ENCODE data around the gene ADGRA1. TPM values are rescaled to one million over a fixed set of nuclear protein-coding genes. Genes with fewer than 3 reads are reported as not detected.

Gene ADGRA1
- total RNA-seq, 1 experiment from 2014 or later: not detected

- intact Hi-C loops (cut with micrococcal nuclease): no loop called here
- Mint-ChIP-seq H3K4me3 (ENCODE audit: unreplicated experiment) (no peak overlapping the region), H3K36me3 (ENCODE audit: insufficient read depth, unreplicated experiment) (no peaks in the 10 kb centered on the region), H3K4me1 (ENCODE audit: insufficient read depth, unreplicated experiment) (no peaks in the 10 kb centered on the region), H3K9me3 (ENCODE audit: unreplicated experiment) (peaks cover 20% of the 10 kb centered on the region), H3K27me3 (ENCODE audit: insufficient read depth, unreplicated experiment) (no peaks in the 10 kb centered on the region), H3K27ac (ENCODE audit: low read depth, unreplicated experiment) (no peak overlapping the region)
- no peak for TF ChIP-seq CTCF (IDR thresholded peaks at IDR 0.05; ENCODE audit: unreplicated experiment)
- no peak for DNase-seq (ENCODE audit: unreplicated experiment)
- no TSS peak for BruUV-seq (replicated peaks)
- ChIA-PET POLR2A (no interaction called here), CTCF (no interaction called here)
Measured at GRCh38 chr10:133123050-133123745, 35.5 kb downstream of the ADGRA1 start.

DNA sequence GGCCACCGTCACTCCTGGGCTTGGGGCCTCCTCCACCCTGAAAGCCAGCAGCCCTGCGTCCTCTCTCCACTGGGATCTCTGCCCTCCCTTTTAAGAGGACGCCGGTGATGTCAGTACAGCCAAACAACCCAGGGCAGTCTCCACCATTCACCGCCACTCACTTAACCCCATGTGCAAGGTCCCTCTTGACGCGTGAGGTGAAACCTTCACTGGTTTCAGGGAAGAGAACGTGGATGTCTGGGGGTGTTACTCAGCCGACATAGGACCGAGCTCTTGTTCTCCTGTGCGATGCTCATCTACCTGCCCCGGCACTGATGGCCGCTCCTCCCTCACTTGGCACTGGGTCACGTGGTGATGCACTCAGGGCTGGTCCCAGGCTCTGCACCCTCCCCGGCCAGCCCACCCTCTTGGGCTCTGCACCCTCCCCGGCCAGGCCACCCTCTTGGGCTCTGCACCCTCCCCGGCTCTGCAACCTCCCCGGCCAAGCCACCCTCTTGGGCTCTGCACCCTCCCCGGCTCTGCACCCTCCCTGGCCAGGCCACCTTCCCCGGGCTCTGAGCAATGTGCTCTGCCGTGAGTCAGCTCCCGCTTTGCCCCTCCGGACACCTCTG is 36.1 kb downstream of the ADGRA1 start:
- Mint-ChIP-seq H3K27me3 (ENCODE audit: insufficient read depth, unreplicated experiment) (no peaks in the 10 kb centered on the region), H3K36me3 (ENCODE audit: insufficient read depth, unreplicated experiment) (no peaks in the 10 kb centered on the region), H3K4me3 (ENCODE audit: unreplicated experiment) (no peak overlapping the region), H3K27ac (ENCODE audit: low read depth, unreplicated experiment) (no peak overlapping the region), H3K9me3 (ENCODE audit: unreplicated experiment) (peaks cover 14% of the 10 kb centered on the region), H3K4me1 (ENCODE audit: insufficient read depth, unreplicated experiment) (no peaks in the 10 kb centered on the region)
- ChIA-PET POLR2A (no interaction called here), CTCF (no interaction called here)
- TF ChIP-seq CTCF (IDR thresholded peaks at IDR 0.05; ENCODE audit: unreplicated experiment): no peak
- no peak for DNase-seq (ENCODE audit: unreplicated experiment)
- intact Hi-C loops (cut with micrococcal nuclease): no loop called here
- BruUV-seq (replicated peaks): no TSS peak

DNA sequence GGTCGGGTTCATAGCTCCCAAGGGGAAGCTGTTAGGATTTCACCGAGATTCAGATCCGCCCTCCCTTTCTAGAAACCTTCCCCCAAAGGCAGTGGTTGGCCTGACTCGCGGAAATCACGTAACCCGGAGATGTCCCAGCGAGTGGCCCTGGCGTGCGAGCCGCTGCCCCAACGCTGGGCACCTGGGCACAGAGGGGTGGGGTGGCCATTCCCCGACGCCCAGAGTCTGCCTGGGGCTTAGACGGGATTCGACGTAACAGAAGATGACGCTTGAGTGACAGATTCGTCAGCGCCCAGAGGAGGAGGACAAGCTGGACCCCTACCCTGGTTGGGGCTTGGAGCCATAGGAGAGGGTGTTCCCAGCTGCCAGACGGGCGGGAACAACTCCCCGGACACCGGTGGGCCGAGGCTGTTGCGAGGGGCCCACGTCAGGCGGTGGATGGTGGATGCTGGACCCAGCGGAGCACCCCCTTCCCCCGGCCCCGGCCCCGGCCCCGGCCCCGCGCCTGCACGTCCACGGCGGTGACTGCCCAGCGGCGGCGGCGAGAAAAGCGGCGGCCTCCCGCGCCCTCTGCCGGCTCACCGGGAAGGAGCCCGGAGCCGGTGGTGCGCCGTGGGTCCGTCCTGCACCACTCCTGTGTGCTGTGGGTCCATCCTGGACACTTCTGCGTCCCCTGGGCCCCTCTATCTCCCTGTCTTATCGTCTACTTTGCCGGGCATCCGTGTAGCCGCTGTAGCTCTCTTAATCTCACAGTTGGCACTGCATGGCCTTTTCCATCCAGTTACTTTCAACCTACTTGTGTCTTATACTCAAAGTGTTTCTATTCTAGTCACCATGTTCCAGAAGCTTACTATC is 36.9 kb downstream of the ADGRA1 start:
- Mint-ChIP-seq H3K36me3 (ENCODE audit: insufficient read depth, unreplicated experiment) (no peaks in the 10 kb centered on the region), H3K9me3 (ENCODE audit: unreplicated experiment) (peaks cover 7% of the 10 kb centered on the region), H3K27me3 (ENCODE audit: insufficient read depth, unreplicated experiment) (no peaks in the 10 kb centered on the region), H3K27ac (ENCODE audit: low read depth, unreplicated experiment) (no peak overlapping the region), H3K4me3 (ENCODE audit: unreplicated experiment) (no peak overlapping the region), H3K4me1 (ENCODE audit: insufficient read depth, unreplicated experiment) (no peaks in the 10 kb centered on the region)
- BruUV-seq (replicated peaks): no TSS peak
- CTCF ChIA-PET: no interaction called here
- intact Hi-C loops (cut with micrococcal nuclease): no loop called here
- no peak for DNase-seq (ENCODE audit: unreplicated experiment)
- POLR2A ChIA-PET: no interaction called here
- no peak for TF ChIP-seq CTCF (IDR thresholded peaks at IDR 0.05; ENCODE audit: unreplicated experiment)

DNA sequence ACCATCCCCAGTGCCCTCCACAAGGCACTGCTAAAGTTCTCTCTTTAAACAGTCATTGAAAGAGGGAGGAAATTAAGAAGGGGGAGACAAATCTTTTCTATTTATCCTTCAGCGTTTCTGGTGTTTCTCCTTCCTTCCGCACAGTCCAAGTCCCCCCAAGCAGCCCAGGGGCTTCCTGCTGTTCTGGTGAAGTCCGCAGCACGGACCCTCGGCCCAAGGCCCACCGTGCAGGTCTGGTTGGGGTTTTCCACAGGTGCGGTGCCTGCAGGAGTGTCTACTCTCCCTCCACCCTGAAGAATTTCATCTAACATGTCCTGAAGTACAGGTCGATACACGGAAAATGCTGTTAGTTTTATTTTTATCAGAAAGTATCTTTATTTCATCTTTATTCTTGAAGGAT is 38.2 kb downstream of the ADGRA1 start:
- Mint-ChIP-seq H3K4me3 (ENCODE audit: unreplicated experiment) (no peak overlapping the region), H3K9me3 (ENCODE audit: unreplicated experiment) (peaks cover 7% of the 10 kb centered on the region), H3K4me1 (ENCODE audit: insufficient read depth, unreplicated experiment) (no peaks in the 10 kb centered on the region), H3K27me3 (ENCODE audit: insufficient read depth, unreplicated experiment) (no peaks in the 10 kb centered on the region), H3K36me3 (ENCODE audit: insufficient read depth, unreplicated experiment) (no peaks in the 10 kb centered on the region), H3K27ac (ENCODE audit: low read depth, unreplicated experiment) (no peak overlapping the region)
- BruUV-seq (replicated peaks): no TSS peak
- ChIA-PET CTCF (no interaction called here), POLR2A (no interaction called here)
- no peak for TF ChIP-seq CTCF (IDR thresholded peaks at IDR 0.05; ENCODE audit: unreplicated experiment)
- no peak for DNase-seq (ENCODE audit: unreplicated experiment)
- intact Hi-C loops (cut with micrococcal nuclease): no loop called here
